ENCODE results near the gene SLC25A27. TPM values are rescaled to one million over a fixed set of nuclear protein-coding genes. Genes with fewer than 3 reads are reported as not detected.

Gene SLC25A27
- total RNA-seq, result 10 to 100 TPM in 1 of 2 donors, 1 to 10 TPM in 1; 3.0 to 11.7 TPM

GRCh38 chr6:46652603-46653438 is at the start of gene SLC25A27, which contains the start of gene CYP39A1:
TSS of gene SLC25A27 (plus strand) at chr6:46652975. CDS start at chr6:46653193, 218 bp downstream.
TSS of gene CYP39A1 (minus strand) at chr6:46652818. CDS start at chr6:46652582, 236 bp downstream.

GRCh38 chr6:46687619-46688097 is 34.9 kb downstream of the SLC25A27 start, which contains the start of gene TDRD6:
TSS of gene TDRD6 (plus strand) at chr6:46687885. CDS start at chr6:46688129, 244 bp downstream.

Other genes with a start within 250 kb of the SLC25A27 start
- gene RCAN2, start 161.5 kb upstream of the SLC25A27 start, total RNA-seq, result under 1 TPM in 1 of 2 donors, not detected in 1; 0.33 TPM
- gene CYP39A1, start 157 bp upstream of the SLC25A27 start, total RNA-seq, result 1 to 10 TPM; 3.4 to 7.0 TPM
- gene TDRD6, start 34.9 kb downstream of the SLC25A27 start, total RNA-seq, result under 1 TPM; under 0.01 to 0.34 TPM
- under 1 TPM in 1 of 2 donors, not detected in 1; under 0.01 TPM for gene PLA2G7, start 82.4 kb downstream of the SLC25A27 start, total RNA-seq
- not detected for gene ANKRD66, start 94.0 kb downstream of the SLC25A27 start, total RNA-seq
- not detected for gene MEP1A, start 140.4 kb downstream of the SLC25A27 start, total RNA-seq